Measurements from ENCODE around the gene FGF23.
"Not testable (repeated sequence)": the region's sequence is repeated elsewhere in the genome, so short reads cannot be mapped to it uniquely, and the experiment has no call there.

FGF23 gene

GRCh38 chr12:4379405-4379804, at the start of gene FGF23:
TSS of gene FGF23 (minus strand) at chr12:4379712. CDS start at chr12:4379582, 130 bp downstream.
- no peak for DNase-seq
- intact Hi-C loops (cut with DNase I) = no loop called here

DNA sequence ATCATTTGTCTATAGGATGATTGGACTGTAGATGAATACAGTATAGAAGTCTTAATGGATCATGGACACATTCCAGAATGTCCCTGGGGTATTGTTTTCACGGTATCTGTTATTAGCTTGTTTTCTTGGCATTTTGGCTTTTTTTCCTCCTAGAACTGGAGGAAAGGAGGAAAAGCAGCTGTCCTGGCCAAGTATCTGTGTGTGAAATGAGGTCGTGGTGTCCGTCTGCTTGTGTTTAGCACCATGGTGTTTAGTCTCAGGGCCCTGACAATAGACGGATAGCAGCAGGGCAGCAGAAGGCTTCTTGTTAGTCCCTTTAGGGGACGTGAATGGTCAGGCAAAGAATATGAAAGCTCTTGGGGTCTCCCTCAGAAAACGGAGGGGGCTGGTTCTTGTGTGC, 44.9 kb upstream of the FGF23 start:
- intact Hi-C loops (cut with DNase I) = loop anchor here (10.0 kb wide), 1 partner anchor 100 kb away; no protein-coding TSS in a partner anchor

GRCh38 chr12:4423528-4424195, 44.1 kb upstream of the FGF23 start:
- DNase-seq = no peak
- intact Hi-C loops (cut with DNase I) = loop anchor here (10.0 kb wide), 1 partner anchor 101 kb away; no protein-coding TSS in a partner anchor

More for the DNA sequence above, 44.9 kb upstream of the FGF23 start:
- no peak for DNase-seq

DNA sequence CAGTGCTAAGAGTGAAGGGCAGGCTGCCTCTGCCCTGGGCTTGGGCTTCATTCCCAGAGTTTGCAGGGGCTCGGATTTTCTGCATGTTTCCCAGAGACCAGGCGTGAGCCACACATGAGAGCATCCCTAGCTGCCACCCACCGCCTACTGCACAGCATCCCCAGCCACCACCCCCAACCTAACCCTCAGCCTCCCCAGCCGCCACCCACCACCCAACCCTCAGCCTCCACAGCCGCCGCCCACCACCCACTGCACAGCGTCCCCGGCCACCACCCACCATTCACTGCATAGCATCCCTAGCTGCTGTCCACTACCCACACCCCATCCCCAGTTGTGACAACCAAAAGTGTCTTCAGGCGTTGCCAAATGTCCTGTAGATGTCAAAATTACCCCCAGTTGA, 43.5 kb upstream of the FGF23 start:
- no peak for DNase-seq
- intact Hi-C loops (cut with DNase I) = loop anchor here (10.0 kb wide), 1 partner anchor 102 kb away; no protein-coding TSS in a partner anchor

DNA sequence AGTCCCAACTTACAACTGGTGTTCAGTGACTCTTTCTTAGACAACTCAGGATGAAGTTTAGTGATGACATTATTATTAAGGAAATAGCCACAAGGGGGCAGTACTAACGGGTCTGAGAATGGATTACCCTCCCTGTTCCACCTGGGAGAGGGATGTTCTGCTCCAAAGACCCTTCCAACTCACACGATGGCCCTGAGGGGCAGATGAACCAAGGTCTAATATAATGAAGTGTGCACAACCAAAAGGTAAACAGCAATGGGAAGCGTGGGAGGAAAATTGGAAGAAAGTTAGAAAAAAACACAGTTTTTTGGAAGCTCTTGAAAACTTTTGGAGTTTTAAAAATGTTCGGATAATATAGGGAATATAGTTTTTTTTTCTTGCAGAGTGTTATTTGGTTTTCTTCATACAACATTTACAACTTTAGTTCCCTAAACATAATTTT, 42.1 kb upstream of the FGF23 start:
- DNase-seq = no peak
- intact Hi-C loops (cut with DNase I) = loop anchor here (10.0 kb wide), 1 partner anchor 103 kb away; no protein-coding TSS in a partner anchor

GRCh38 chr12:4420138-4420670, 40.7 kb upstream of the FGF23 start:
- intact Hi-C loops (cut with DNase I) = loop anchor here (10.0 kb wide), 1 partner anchor 105 kb away; no protein-coding TSS in a partner anchor
- DNase-seq = no peak

DNA sequence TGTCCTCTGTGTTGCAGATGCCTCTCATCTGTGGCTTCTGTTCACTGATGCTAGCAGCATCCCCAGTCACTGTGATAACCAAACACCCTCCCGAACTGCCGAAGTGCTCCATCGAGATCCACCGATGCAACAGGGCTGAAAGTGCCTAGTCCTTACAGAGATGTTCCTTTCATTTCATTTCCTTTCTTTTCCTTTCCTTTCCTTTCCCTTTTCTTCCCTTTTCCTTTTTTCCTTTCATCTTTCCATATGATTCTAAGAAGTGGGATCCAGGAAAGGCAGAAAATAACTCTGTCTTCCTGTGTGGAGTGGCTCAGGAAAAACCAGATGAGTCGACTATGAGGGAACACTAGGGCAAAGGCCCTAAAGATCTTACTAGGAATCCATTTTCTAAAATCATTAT, 39.4 kb upstream of the FGF23 start:
- no peak for DNase-seq
- intact Hi-C loops (cut with DNase I) = no loop called here

DNA sequence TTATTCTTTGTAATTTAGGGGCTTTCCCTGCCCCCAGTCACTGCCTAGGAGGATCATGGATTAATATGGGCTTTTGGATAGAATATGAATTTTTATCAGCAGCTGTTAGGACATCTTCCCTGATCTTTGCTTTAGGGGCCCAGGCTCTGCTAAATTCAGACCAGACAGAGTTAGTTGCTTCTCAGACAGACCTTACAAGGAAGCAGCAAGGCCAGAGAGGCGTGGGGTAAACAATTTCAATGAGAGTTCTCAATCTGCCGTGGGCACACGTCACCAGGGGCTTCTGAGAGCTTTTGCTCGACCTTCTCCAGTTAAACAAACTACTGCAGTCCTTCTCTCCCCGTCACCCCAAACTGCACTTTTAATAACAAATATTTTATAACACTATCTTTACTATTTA, 38.4 kb upstream of the FGF23 start:
- DNase-seq = no peak
- intact Hi-C loops (cut with DNase I) = no loop called here

GRCh38 chr12:4417455-4417854, 37.9 kb upstream of the FGF23 start:
- intact Hi-C loops (cut with DNase I) = no loop called here

DNA sequence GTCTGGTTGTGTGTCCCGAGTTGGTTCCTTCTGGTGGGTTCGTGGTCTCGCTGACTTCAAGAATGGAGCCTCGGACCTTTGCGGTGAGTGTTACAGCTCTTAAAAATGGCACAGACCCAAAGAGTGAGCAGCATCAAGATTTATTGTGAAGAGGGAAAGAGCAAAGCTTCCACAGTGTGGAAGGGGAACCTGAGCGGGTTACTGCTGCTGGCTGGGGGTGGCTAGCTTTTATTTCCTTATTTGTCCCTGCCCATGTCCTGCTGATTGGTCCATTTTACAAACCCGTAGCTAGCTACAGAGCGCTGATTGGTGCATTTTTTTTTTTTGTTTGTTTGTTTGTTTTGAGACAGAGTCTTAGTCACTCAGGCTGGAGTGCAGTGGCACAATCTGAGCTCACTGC, 36.8 kb upstream of the FGF23 start:
- intact Hi-C loops (cut with DNase I) = no loop called here
- no peak for DNase-seq

More at GRCh38 chr12:4417455-4417854, 37.9 kb upstream of the FGF23 start:
- DNase-seq = peak in 2 of 10 donors; percentile 4 to 84

GRCh38 chr12:4412465-4412864, 33.0 kb upstream of the FGF23 start:
- intact Hi-C loops (cut with DNase I) = no loop called here
- DNase-seq = no peak

DNA sequence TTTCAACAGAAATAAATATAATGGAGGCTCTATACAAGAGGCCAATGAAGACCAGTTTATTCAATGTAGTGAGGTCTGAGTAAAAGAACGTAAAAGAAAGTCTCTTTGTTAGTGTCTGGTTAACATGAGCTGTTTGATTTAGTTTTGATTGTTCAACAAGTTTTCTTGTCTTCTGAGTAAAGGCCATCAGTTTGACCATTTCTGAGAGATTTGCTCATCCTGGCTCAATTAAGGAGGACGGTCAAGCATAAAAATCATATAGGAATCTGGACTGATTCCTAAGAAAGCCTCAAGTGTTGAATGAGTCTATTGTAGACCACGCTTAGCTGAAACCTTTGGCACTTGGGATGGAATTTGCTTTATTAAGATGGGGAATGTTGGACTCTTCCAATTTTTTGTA, 32.5 kb upstream of the FGF23 start:
- no peak for DNase-seq
- intact Hi-C loops (cut with DNase I) = no loop called here

- no peak for DNase-seq
- intact Hi-C loops (cut with DNase I) = no loop called here
Measured at GRCh38 chr12:4407136-4407535, 27.6 kb upstream of the FGF23 start.

- intact Hi-C loops (cut with DNase I); DNase-seq: not testable (repeated sequence)
Measured at GRCh38 chr12:4404877-4405637, 25.5 kb upstream of the FGF23 start.

DNA sequence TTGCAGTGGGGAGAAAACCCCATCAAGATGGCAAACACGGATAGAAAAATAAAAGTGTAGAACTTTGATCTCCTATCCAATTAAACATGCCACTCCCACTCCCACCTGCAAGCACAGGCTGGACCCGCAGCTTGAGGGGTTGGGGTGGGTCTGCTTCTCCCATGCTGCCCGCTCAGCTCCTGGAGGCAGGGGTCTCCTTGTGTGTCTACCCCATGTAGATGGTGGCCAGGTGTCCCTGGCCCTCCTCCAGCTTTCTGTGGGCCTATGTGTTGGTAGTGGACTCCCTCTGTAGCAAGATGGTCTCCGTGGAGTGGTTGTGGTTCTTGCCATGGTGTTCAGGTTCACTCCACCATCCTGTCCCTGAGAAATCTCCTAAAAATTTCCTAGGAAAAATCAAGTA, 23.5 kb upstream of the FGF23 start:
- intact Hi-C loops (cut with DNase I) = no loop called here

GRCh38 chr12:4401117-4401516, 21.6 kb upstream of the FGF23 start:
- intact Hi-C loops (cut with DNase I) = no loop called here

More for the DNA sequence above, 23.5 kb upstream of the FGF23 start:
- DNase-seq = no peak

DNA sequence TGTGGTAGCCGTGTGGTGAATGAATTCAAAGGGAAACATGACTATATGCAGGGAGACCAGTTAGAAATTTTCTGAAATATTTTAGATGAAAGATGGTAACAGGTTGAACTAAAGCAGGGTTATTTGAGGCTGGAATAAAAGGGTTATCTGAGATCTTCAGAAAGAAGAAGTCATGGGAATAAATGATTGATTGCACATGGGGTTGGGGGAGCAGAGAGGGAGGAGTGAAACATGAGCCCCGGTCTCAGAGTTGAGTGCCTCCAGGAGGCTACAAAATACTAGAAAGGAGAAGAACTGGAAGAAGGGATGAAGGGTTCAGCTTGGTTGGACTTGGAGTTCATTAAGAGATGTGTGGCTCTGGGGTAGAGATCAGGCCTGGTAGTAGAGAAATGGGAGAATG, 16.3 kb upstream of the FGF23 start:
- intact Hi-C loops (cut with DNase I) = no loop called here
- DNase-seq = no peak

More at GRCh38 chr12:4401117-4401516, 21.6 kb upstream of the FGF23 start:
- no peak for DNase-seq

GRCh38 chr12:4393211-4393610, 13.7 kb upstream of the FGF23 start:
- intact Hi-C loops (cut with DNase I) = no loop called here
- DNase-seq = no peak

DNA sequence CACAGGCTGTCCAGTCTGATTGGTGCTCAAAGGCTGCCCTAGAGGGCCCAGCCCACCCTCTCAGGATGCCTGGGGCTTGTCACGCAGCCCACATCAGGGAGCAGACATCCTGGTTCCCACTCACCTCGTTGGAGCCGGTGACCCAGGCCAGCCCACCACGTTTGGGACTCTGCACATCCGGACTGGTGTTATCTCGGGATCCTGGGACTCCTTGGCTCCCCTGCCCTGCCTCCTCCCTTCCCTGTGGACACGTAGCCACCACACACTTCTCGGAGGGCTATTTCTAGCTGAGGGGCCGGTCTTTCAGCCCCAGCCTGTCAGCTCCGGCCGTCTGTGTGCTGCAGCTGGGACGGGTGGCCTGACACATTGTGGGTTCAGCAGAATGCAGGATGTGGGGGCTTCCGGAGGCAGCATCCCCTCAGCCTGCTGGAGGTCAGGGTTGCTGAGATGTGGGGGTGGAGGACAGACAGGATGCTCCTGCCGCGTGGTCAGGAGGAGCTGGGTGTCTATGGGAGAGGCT, 12.8 kb upstream of the FGF23 start:
- intact Hi-C loops (cut with DNase I) = no loop called here
- no peak for DNase-seq

DNA sequence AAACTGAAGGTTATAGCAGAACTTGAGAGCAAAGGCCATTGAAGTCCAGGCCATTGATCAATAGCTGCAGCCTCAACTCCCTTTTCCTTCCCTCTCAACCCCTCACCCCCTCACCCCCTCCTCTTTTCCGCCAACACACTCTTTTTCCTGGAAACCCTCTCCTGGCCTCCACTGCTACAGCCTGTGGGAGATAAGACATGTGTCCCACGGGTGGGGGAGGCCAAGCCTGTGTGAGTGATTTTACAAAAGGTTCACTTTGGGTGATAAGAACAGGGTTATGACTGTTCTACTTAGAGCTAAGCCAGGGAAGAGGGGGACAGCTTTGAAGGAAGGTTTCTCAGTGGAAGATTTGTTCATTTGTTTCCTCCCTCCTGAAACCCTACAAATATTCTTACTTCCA, 9.2 kb upstream of the FGF23 start:
- intact Hi-C loops (cut with DNase I) = no loop called here
- no peak for DNase-seq

DNA sequence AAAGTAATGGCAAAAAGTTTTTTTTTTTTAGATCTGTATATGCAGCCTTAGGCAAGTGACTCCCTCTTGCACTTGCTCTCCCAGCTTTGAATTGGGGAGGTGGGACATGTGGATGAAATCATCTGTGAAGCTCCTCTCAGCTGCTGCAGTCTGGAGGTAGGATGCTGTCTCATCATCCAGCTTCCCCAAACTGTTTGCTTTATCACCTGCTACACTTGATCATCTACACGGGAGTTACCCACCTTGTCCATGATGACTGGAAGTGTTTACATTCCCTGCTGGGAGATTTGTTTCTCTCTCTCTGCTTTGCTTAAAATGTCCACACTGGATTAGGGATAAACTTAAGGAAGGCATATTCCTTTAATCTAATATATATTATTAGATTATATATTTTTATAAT, 8.5 kb upstream of the FGF23 start:
- no peak for DNase-seq
- intact Hi-C loops (cut with DNase I) = no loop called here

Measured in posterior cingulate gyrus (tissue), 11 donors.